Measurements from ENCODE around the gene SAMD8.

SAMD8 gene

GRCh38 chr10:75072727-75073126 is 38.7 kb upstream of the SAMD8 start:
- no peaks in the 10 kb centered on the region for H3K9me3 ChIP-seq (replicated peaks; ENCODE audit: low read length)
- no peak overlapping the region for H3K4me2 ChIP-seq (ENCODE audit: low read length)
- no peak overlapping the region for H3K9ac ChIP-seq (ENCODE audit: low read depth, low read length)
- H3K27me3 ChIP-seq (ENCODE audit: control insufficient read depth, insufficient read depth, low read length) = no peaks in the 10 kb centered on the region
- no peaks in the 10 kb centered on the region for H3K36me3 ChIP-seq (ENCODE audit: insufficient read depth, low read length)
- no peaks in the 10 kb centered on the region for H3K4me1 ChIP-seq (ENCODE audit: control insufficient read depth, insufficient read depth, low read length)
- no peak overlapping the region for H3K4me3 ChIP-seq (ENCODE audit: low read length)

- Histone ChIP-seq H3K4me3 (ENCODE audit: low read length) (no peak overlapping the region), H3K4me1 (ENCODE audit: control insufficient read depth, insufficient read depth, low read length) (no peaks in the 10 kb centered on the region), H3K36me3 (ENCODE audit: insufficient read depth, low read length) (no peaks in the 10 kb centered on the region), H3K9me3 (replicated peaks; ENCODE audit: low read length) (no peaks in the 10 kb centered on the region), H3K4me2 (ENCODE audit: low read length) (no peak overlapping the region), H3K27me3 (ENCODE audit: control insufficient read depth, insufficient read depth, low read length) (no peaks in the 10 kb centered on the region), H3K9ac (ENCODE audit: low read depth, low read length) (no peak overlapping the region)
These were observed 38.0 kb upstream of the SAMD8 start for GRCh38 chr10:75073442-75073841.

- H3K4me2 ChIP-seq (ENCODE audit: low read length) = no peak overlapping the region
- H3K9ac ChIP-seq (ENCODE audit: low read depth, low read length) = no peak overlapping the region
- no peaks in the 10 kb centered on the region for H3K4me1 ChIP-seq (ENCODE audit: control insufficient read depth, insufficient read depth, low read length)
- no peaks in the 10 kb centered on the region for H3K9me3 ChIP-seq (replicated peaks; ENCODE audit: low read length)
- no peak overlapping the region for H3K4me3 ChIP-seq (ENCODE audit: low read length)
- H3K27me3 ChIP-seq (ENCODE audit: control insufficient read depth, insufficient read depth, low read length) = no peaks in the 10 kb centered on the region
- no peaks in the 10 kb centered on the region for H3K36me3 ChIP-seq (ENCODE audit: insufficient read depth, low read length)
These were observed 36.6 kb upstream of the SAMD8 start for GRCh38 chr10:75074711-75075445.

- H3K9ac ChIP-seq (ENCODE audit: low read depth, low read length) = no peak overlapping the region
- no peaks in the 10 kb centered on the region for H3K27me3 ChIP-seq (ENCODE audit: control insufficient read depth, insufficient read depth, low read length)
- H3K4me2 ChIP-seq (ENCODE audit: low read length) = no peak overlapping the region
- H3K4me3 ChIP-seq (ENCODE audit: low read length) = no peak overlapping the region
- no peaks in the 10 kb centered on the region for H3K4me1 ChIP-seq (ENCODE audit: control insufficient read depth, insufficient read depth, low read length)
- H3K9me3 ChIP-seq (replicated peaks; ENCODE audit: low read length) = peaks cover 1% of the 10 kb centered on the region
- no peaks in the 10 kb centered on the region for H3K36me3 ChIP-seq (ENCODE audit: insufficient read depth, low read length)
These were observed 35.1 kb upstream of the SAMD8 start for GRCh38 chr10:75076348-75076747.

GRCh38 chr10:75079436-75080083 is 31.9 kb upstream of the SAMD8 start:
- H3K4me2 ChIP-seq (ENCODE audit: low read length) = no peak overlapping the region
- H3K27me3 ChIP-seq (ENCODE audit: control insufficient read depth, insufficient read depth, low read length) = no peaks in the 10 kb centered on the region
- H3K4me1 ChIP-seq (ENCODE audit: control insufficient read depth, insufficient read depth, low read length) = no peaks in the 10 kb centered on the region
- no peak overlapping the region for H3K4me3 ChIP-seq (ENCODE audit: low read length)
- no peak overlapping the region for H3K9ac ChIP-seq (ENCODE audit: low read depth, low read length)
- H3K36me3 ChIP-seq (ENCODE audit: insufficient read depth, low read length) = no peaks in the 10 kb centered on the region
- peaks cover 3% of the 10 kb centered on the region for H3K9me3 ChIP-seq (replicated peaks; ENCODE audit: low read length)

GRCh38 chr10:75080554-75080953 is 30.9 kb upstream of the SAMD8 start:
- no peak overlapping the region for H3K4me3 ChIP-seq (ENCODE audit: low read length)
- H3K9ac ChIP-seq (ENCODE audit: low read depth, low read length) = no peak overlapping the region
- H3K9me3 ChIP-seq (replicated peaks; ENCODE audit: low read length) = peaks cover 3% of the 10 kb centered on the region
- no peak overlapping the region for H3K4me2 ChIP-seq (ENCODE audit: low read length)
- H3K27me3 ChIP-seq (ENCODE audit: control insufficient read depth, insufficient read depth, low read length) = no peaks in the 10 kb centered on the region
- no peaks in the 10 kb centered on the region for H3K4me1 ChIP-seq (ENCODE audit: control insufficient read depth, insufficient read depth, low read length)
- H3K36me3 ChIP-seq (ENCODE audit: insufficient read depth, low read length) = no peaks in the 10 kb centered on the region

GRCh38 chr10:75081379-75081778 is 30.1 kb upstream of the SAMD8 start:
- Histone ChIP-seq H3K36me3 (ENCODE audit: insufficient read depth, low read length) (no peaks in the 10 kb centered on the region), H3K9me3 (replicated peaks; ENCODE audit: low read length) (peaks cover 3% of the 10 kb centered on the region), H3K9ac (ENCODE audit: low read depth, low read length) (no peak overlapping the region), H3K27me3 (ENCODE audit: control insufficient read depth, insufficient read depth, low read length) (no peaks in the 10 kb centered on the region), H3K4me3 (ENCODE audit: low read length) (no peak overlapping the region), H3K4me1 (ENCODE audit: control insufficient read depth, insufficient read depth, low read length) (no peaks in the 10 kb centered on the region), H3K4me2 (ENCODE audit: low read length) (no peak overlapping the region)

- no peaks in the 10 kb centered on the region for H3K36me3 ChIP-seq (ENCODE audit: insufficient read depth, low read length)
- H3K4me1 ChIP-seq (ENCODE audit: control insufficient read depth, insufficient read depth, low read length) = no peaks in the 10 kb centered on the region
- H3K4me2 ChIP-seq (ENCODE audit: low read length) = no peak overlapping the region
- H3K9me3 ChIP-seq (replicated peaks; ENCODE audit: low read length) = peaks cover 3% of the 10 kb centered on the region
- no peak overlapping the region for H3K4me3 ChIP-seq (ENCODE audit: low read length)
- no peak overlapping the region for H3K9ac ChIP-seq (ENCODE audit: low read depth, low read length)
- H3K27me3 ChIP-seq (ENCODE audit: control insufficient read depth, insufficient read depth, low read length) = no peaks in the 10 kb centered on the region
These were observed 27.3 kb upstream of the SAMD8 start for GRCh38 chr10:75083972-75084833.

GRCh38 chr10:75084834-75085384 is 26.5 kb upstream of the SAMD8 start:
- no peak overlapping the region for H3K4me2 ChIP-seq (ENCODE audit: low read length)
- H3K9me3 ChIP-seq (replicated peaks; ENCODE audit: low read length) = peaks cover 3% of the 10 kb centered on the region
- H3K9ac ChIP-seq (ENCODE audit: low read depth, low read length) = no peak overlapping the region
- no peaks in the 10 kb centered on the region for H3K4me1 ChIP-seq (ENCODE audit: control insufficient read depth, insufficient read depth, low read length)
- no peaks in the 10 kb centered on the region for H3K36me3 ChIP-seq (ENCODE audit: insufficient read depth, low read length)
- no peak overlapping the region for H3K4me3 ChIP-seq (ENCODE audit: low read length)
- no peaks in the 10 kb centered on the region for H3K27me3 ChIP-seq (ENCODE audit: control insufficient read depth, insufficient read depth, low read length)

GRCh38 chr10:75086278-75086934 is 25.1 kb upstream of the SAMD8 start:
- no peak overlapping the region for H3K9ac ChIP-seq (ENCODE audit: low read depth, low read length)
- H3K9me3 ChIP-seq (replicated peaks; ENCODE audit: low read length) = peaks cover 1% of the 10 kb centered on the region
- H3K27me3 ChIP-seq (ENCODE audit: control insufficient read depth, insufficient read depth, low read length) = no peaks in the 10 kb centered on the region
- no peak overlapping the region for H3K4me3 ChIP-seq (ENCODE audit: low read length)
- H3K4me2 ChIP-seq (ENCODE audit: low read length) = no peak overlapping the region
- H3K4me1 ChIP-seq (ENCODE audit: control insufficient read depth, insufficient read depth, low read length) = no peaks in the 10 kb centered on the region
- H3K36me3 ChIP-seq (ENCODE audit: insufficient read depth, low read length) = no peaks in the 10 kb centered on the region

- Histone ChIP-seq H3K36me3 (ENCODE audit: insufficient read depth, low read length) (no peaks in the 10 kb centered on the region), H3K4me2 (ENCODE audit: low read length) (no peak overlapping the region), H3K9ac (ENCODE audit: low read depth, low read length) (no peak overlapping the region), H3K27me3 (ENCODE audit: control insufficient read depth, insufficient read depth, low read length) (no peaks in the 10 kb centered on the region), H3K4me1 (ENCODE audit: control insufficient read depth, insufficient read depth, low read length) (no peaks in the 10 kb centered on the region), H3K4me3 (ENCODE audit: low read length) (no peak overlapping the region), H3K9me3 (replicated peaks; ENCODE audit: low read length) (no peaks in the 10 kb centered on the region)
These were observed 22.8 kb upstream of the SAMD8 start for GRCh38 chr10:75088640-75089039.

All from skeletal muscle satellite cell (primary cell).